Measurements from ENCODE around the gene SLC22A2.
"Not testable (repeated sequence)": the region's sequence is repeated elsewhere in the genome, so short reads cannot be mapped to it uniquely, and the experiment has no call there.

SLC22A2 gene

DNA sequence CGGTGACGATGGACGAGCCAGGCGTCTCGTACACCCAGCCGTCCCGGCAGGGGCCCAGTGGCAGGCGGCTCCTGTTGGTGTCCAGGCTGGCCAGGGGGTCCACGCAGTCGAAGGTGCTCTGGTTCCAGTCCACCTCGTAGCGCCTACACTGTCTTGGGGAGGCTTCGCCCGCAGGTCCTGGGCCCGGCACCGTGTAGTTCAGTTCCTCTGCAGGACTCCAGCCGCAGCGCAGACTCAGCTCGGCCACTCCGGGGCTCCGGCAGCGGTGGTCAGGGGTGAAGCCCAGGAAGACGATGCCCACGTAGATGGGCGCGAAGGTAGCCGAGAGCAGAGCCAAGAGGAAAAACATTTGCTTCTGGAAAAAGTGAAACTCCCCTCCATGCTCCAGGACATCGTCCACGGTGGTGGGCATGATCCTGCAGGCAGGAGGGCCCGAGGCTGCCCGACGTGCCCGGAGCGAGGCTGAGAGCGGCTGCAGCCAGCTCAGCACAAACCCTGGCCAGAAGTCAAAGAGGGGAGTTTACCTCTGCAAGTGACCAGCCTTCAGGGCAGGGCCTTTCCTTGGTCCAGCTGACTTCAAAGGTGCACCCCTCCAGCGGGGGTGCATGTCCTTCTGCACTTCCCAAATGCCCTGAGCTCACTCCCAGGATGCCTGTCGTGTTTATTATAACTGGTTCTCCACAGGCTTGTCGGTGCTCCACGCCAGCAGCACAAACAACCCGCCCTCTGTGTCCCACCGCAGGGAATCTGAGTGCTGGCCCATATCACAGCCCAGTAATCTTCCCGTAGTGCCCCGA is at the start of gene SLC22A2:
Gene SLC22A2 (minus strand): TSS at position 476 of the 797 bp plus-strand sequence. CDS start 64 bp downstream, at position 412.
- no peak for FAIRE-seq

GRCh38 chr6:160305926-160306713 is 47.5 kb upstream of the SLC22A2 start:
- FAIRE-seq: no peak

- no peak for FAIRE-seq
Observed at GRCh38 chr6:160303806-160304205, 45.2 kb upstream of the SLC22A2 start.

- FAIRE-seq: not testable (repeated sequence)
Observed at GRCh38 chr6:160302431-160303082, 43.9 kb upstream of the SLC22A2 start.

- FAIRE-seq: no peak
Observed at GRCh38 chr6:160301339-160301738, 42.7 kb upstream of the SLC22A2 start.

DNA sequence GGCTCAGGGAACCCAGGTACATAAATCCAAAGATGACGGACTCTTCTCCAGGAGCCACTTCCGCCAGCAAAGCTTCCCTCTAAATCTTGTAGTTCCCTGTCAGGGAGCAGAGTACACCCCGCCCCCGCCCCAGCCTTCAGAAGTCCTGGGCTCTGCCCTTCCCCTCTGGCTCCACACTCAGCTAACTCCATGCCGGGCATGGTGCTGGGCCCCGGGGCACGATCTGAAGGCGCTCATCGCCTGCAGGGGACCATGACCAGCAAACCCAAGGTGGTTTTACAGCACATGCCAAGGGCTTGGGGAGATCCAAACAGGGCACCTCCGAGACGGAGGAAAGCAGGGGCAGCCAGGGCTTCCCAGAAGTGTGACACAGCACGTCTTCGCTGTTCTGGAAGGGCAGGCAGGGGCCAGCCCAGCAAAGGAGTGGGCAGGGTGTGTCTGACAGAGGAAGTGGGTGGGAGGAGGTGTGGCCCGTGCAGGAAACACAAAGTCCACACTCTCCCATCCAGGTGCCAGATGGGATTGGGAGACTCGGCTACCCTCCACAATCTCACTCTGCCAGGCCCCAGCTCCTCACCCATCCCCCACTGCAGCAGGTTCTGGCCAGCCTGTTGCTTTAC is 41.6 kb upstream of the SLC22A2 start:
- no peak for FAIRE-seq

DNA sequence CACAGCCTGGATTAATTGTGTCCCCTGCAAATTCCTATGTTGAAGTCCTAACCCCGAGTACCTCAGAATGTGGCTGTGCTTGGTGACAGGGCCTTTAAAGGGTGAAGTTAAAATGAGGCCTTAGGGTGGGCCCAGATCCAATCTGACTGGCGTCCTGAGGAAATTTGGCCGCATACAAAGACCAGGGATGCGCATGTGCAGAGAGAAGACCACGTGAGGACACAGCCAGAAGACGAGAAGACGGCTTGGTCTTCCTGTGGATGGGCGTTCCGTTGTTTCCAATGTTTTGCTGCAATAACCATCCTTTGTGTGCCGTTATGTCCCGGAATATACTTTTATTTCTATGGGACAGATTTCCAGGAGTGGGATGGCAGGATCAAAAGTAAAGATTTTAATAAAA is 40.9 kb upstream of the SLC22A2 start:
- FAIRE-seq: no peak

- FAIRE-seq: no peak
Observed at GRCh38 chr6:160298121-160298520, 39.5 kb upstream of the SLC22A2 start.

GRCh38 chr6:160297310-160297709 is 38.7 kb upstream of the SLC22A2 start:
- no peak for FAIRE-seq

GRCh38 chr6:160293844-160294243 is 35.2 kb upstream of the SLC22A2 start:
- no peak for FAIRE-seq

- FAIRE-seq: no peak
Observed at GRCh38 chr6:160285541-160286105, 27.0 kb upstream of the SLC22A2 start.

DNA sequence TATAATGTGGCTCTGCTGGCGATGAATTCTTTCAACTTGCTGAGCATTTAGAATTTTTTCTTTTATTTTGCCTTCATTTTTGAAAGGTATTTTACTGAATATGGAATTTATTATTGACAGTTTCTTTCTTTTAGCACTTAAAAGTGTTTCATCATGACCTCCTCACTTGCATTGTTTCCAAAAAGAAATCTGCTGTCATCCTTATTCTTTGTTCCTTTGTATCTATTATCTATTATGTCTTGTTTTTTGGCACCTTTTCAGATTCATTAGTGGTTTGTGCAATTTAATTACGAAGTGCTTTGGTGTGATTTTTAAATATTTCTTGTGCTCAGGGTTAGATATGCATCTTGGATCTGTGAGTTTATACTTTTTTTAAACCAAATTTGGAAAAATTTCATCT is 26.0 kb upstream of the SLC22A2 start:
- no peak for FAIRE-seq

DNA sequence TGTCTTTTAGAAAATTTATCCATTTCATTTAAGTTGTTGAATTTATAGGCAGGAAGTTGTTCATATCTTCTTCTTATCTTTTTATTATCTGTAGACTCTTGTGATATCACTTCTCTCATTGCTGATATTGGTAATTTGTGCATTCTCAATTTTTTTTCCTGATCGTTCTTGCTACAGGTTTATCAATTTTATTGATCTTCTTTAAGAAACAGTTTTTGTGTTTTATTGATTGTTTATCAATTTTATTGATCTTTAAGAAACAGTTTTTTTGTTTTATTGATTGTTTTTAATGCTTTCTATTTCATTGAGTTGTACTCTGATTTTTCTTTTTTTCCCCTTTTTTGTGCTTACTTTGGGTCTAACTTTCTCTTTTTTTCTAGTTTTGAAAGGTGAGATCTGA is 23.8 kb upstream of the SLC22A2 start:
- FAIRE-seq: no peak

DNA sequence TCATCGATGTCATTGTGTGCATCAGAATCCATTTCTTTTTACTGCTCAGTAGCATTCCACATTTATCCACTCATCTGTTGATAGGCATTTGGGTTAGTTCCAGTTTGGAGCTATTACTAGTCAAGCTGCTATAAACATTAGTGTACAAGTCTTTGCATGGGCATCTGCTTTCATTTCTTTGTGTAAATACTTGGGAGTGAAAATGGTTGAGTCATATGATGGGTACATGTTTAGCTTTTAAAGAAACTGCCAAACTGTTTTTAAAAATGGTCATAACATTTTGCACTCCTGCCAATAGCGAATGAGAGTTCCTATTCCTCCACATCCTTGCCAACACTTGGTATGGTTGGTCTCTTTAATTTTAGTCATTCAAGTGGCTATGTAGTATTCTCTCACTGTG is 21.2 kb upstream of the SLC22A2 start:
- FAIRE-seq: no peak

DNA sequence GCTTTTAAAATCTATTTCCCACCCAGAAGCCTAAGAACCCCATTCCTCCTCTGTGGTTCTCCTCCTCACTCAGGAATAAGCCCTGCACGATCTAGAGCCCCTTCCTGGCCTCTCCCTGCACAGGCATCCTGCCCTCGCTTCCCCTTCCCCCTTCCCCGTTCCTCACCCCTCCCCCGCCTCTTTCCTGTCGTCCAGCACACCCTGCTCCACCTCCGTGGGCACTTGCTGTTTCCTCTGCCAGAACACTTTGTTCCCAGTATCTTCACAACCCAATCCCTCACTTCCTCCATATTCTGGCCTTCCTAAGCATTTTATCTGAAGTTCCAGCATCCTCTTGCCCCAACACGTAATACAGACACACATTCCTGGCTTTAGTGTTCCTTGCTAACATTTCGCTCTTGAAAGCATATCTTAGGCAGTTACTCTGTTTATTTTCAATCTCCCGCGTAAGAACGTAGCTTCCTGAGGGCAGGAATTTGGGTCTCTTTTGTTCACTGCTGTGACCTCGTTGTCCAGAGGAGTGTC is 20.2 kb upstream of the SLC22A2 start:
- FAIRE-seq: no peak

GRCh38 chr6:160278311-160278710 is 19.7 kb upstream of the SLC22A2 start:
- no peak for FAIRE-seq

DNA sequence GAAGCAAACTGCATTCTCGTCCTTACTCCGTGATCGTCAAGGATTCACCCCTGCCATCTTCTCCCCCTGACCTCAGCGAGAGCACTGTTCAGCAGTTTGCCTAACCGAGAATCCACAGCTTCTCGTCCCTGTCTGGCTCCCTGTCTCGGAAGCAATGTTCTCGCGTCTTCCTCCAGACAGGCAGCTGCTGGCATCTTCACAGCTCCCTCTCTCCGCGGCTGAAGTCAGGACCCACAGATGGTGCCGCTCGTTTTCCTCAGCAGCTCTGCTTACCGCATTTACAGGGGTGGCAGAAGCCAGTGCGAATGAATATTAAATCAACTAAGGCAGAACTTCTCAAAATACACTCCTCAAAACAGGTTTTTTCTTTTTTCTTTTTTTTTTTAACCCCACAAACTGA is 18.9 kb upstream of the SLC22A2 start:
- FAIRE-seq: no peak

DNA sequence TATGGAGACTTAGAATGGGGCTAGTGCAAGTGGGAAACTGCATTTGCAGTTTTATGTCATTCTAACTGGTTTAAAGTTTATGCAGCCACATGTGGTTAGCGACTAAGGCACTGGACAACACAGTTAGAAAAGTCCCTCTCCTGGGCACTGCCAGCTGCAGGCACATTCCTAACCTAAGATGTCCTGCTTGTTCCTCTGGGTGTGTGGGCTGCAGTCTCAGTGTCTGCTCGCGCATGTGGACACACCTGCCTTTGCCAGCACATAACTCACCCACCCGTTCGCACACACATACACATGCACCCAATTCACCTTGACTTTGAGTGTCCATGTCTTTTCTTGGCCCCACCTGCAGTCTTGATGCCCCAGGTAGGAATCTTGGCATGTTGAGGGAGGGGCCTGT is 18.5 kb upstream of the SLC22A2 start:
- no peak for FAIRE-seq

DNA sequence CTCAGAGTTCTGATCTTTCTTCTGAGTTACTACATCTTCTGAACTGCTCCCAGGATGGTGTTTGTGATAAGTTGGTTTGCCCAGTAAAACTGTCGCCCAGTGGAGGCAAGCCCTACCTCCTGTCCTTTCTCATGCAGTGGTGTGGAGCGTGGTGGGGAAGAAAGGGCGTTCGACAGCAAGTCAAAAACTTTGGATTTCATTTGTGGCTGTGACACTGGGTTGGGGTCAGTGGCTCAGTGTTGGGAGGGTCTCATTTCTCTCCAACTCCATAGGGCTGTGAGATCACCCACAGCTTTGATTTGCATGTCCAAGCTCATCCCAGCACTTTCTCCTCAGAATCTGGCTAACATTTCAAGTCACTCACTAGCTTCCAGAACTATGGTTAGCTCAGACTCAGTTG is 17.5 kb upstream of the SLC22A2 start:
- FAIRE-seq: no peak

GRCh38 chr6:160275511-160276003 is 16.9 kb upstream of the SLC22A2 start:
- FAIRE-seq: no peak

- no peak for FAIRE-seq
Observed at GRCh38 chr6:160274871-160275510, 16.4 kb upstream of the SLC22A2 start.

GRCh38 chr6:160273750-160274149 is 15.1 kb upstream of the SLC22A2 start:
- FAIRE-seq: no peak
